Astrocyte (in vitro differentiated cells and primary cell): ENCODE data around the gene PTPRM.

Experiments used
- EZH2 ChIP-seq: IDR thresholded peaks from 2 replicates; pipeline ENCODE4 v1.6.1; 2012; ENCODE audit warnings: mild to moderate bottlenecking, low read length, inconsistent platforms; ENCODE audit not compliant: insufficient read depth
- TF ChIP-seq, protein P1 (sequence below): IDR thresholded peaks from 2 replicates; pipeline ENCODE4 v1.5.1; 2011; ENCODE audit warnings: low read depth, mild to moderate bottlenecking, inconsistent platforms, low read length, moderate library complexity; ENCODE audit not compliant: insufficient read depth

DNA sequence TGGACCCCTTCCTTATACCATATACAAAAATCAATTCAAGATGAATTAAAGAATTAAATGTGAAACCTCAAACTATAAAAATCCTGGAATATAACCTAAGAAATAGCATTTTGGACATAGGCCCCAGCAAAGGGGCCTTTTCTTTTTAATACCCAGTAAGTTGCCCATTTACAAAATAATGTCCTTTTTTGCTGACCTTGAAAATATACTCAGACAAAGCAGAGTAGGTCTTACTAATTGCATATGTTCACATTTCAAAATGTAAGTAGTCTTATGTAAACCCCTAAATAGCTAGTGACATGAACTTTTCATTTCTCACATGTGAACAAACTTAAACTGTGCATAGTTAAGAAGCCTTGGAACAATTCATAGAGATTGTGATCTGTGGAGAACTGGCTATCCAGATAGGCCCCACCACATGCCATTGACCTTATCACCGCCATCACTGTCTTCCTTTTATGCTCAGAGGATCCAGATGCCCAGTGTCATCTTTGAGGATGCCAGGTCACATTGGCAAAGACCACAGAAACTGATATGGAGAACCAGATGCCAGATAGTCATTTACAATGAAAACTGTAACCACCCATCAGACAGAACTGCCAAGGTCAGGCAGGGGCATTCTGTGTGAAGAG, 759.8 kb downstream of the PTPRM start:
- TF ChIP-seq, protein P1, sequence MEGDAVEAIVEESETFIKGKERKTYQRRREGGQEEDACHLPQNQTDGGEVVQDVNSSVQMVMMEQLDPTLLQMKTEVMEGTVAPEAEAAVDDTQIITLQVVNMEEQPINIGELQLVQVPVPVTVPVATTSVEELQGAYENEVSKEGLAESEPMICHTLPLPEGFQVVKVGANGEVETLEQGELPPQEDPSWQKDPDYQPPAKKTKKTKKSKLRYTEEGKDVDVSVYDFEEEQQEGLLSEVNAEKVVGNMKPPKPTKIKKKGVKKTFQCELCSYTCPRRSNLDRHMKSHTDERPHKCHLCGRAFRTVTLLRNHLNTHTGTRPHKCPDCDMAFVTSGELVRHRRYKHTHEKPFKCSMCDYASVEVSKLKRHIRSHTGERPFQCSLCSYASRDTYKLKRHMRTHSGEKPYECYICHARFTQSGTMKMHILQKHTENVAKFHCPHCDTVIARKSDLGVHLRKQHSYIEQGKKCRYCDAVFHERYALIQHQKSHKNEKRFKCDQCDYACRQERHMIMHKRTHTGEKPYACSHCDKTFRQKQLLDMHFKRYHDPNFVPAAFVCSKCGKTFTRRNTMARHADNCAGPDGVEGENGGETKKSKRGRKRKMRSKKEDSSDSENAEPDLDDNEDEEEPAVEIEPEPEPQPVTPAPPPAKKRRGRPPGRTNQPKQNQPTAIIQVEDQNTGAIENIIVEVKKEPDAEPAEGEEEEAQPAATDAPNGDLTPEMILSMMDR: no peak
- no peak for TF ChIP-seq EZH2
